Activated gamma-delta T cell (primary cell): Measurements from ENCODE around the gene TMCO4.

Source experiments
- DNase-seq: peaks from one replicate; lab custom pipeline; 2025; lab: John Stamatoyannopoulos, UW

TMCO4 gene

GRCh38 chr1:19715334-19716203, 84.1 kb downstream of the TMCO4 start:
- DNase-seq, result no peak

- no peak for DNase-seq
Observed at GRCh38 chr1:19712928-19713327, 86.8 kb downstream of the TMCO4 start.

DNA sequence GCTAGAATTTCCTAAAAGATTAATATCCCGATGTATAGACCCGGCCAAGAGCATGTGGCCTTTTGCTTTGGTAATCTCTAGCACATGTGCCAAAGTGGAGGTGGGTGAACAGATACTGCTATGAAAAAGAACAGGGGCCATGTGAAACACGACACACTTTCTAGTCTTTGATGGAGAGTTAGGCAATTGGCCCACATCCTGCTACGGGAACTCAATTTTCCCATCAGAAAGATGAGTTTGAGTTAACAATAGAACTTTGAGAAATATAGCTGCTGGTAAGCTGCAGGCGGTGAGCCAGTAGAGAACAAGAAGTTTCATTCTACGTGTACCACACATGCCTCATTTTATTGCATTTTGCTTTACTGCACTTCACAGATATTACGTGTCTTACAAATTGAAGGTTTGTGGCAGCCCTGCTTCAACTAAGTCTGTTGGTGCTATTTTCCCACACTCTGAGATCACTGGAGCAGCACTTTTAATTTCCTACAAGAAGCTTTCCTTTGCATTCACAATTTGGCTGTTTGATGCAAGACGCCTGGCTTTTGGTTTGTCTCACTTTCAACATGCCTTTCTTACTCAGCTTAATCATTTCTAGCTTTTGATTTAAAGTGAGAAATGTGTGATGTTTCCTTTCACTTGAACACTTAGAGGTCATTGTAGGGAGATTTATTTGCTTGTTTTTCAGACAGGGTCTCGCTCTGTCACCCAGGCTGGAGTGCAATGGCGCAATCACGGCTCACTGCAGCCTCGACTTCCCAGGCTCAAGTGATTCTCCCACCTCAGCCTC, 88.7 kb downstream of the TMCO4 start:
- no peak for DNase-seq

DNA sequence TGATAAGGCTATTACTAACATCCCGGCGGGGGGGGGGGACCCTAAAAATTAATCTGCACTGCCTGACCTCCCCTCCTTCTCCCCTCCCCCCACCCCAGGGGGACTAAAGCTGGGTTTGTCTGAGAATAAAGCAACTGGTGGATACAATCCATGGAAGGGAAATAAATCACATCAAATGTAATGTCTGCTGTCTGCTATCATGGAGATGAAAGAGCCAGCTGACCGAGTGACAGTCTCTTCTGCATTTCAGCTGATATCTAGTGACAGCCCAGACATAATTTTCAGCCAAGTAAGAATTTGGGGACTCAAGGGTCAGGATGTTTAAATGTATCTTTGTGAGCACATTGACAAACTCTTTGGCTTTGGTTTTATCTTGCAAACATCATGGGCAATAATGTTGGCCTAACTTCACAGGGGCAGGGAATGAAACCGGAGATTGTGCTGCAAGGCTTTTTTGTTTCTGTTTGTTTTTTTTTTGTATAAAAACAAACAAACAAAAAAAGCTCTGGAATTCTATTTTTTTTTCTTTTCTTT, 90.4 kb downstream of the TMCO4 start:
- no peak for DNase-seq

- no peak for DNase-seq
Observed at GRCh38 chr1:19708567-19709110, 91.1 kb downstream of the TMCO4 start.

- DNase-seq, result no peak
Observed at GRCh38 chr1:19706136-19706535, 93.6 kb downstream of the TMCO4 start.

DNA sequence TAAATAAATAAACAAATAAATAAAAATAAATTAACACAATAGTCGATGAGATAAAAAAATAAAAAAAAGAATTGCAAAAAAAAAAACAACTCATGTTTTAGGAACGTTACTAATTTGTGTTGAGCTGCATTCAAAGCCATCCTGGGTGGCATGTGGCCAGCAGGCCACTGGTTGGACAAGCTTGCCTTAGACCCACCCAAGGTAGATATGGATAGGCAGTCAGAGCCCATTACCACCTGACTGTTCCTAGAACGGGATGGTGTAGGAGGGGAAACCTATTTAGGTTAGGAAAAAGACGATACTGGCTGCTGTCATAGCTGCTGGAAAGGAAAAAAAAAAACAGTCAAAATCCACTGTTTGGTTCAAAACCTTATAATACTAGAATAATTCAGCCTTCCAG, 94.3 kb downstream of the TMCO4 start:
- no peak for DNase-seq

DNA sequence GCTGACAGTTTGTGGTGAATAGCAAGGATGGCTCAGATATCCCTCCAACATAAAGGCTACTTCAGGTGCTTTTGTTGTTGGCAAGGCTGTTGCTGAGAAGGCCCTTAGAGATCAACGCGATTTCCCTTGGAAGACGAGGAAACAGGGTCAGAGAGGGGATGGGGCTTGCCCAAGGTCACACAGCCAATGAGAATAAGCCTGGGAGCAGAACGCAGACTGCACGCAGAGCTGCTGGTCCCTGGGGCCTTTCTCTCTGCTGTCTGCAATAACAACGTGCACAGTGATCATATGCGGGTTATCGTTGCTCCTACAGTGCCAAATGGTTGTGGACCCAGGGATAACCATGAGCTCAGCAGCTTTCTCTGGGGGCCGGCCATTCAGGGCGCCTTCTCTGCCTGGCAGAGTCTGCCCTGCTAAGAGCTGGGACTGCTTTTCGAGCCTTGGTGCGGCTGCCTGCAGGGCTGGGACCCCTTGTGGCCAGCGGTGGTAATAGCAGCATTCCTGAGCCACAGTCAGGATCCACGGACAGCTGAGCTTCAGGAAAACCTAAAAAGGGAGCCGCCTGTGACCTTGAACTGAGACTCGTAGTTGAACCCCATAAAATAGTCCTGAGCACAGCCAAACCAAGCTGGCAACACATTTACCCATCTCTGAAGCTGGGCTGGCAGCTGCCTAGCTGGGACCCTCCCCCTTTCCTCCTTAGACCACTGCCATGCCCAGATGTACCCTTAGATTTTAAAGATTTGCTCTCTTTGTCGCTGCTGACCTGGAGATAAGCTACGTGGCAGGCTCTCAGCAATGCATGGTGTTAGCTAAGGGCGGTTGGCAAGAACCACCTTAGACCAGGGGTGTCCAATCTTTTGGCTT, 95.2 kb downstream of the TMCO4 start:
- no peak for DNase-seq

DNA sequence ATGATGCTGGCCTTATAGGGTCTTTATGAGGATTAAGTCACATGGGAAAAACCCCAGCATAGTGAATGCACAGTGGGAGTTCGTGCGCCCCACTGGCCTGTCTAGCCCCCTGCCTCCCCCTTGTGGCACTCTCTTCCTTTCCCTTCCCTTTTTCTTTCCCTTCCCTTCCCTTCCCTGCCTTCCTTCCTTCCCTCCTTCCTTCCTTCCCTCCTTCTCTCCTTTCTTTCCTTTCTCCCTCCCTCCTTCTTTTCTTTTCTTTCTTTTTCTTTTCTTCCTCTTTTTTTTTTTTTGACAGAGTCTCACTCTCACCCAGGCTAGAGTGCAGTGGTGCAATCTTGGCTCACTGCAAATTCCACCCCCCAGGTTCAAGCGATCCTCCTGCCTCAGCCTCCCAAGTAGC, 96.4 kb downstream of the TMCO4 start:
- DNase-seq, result no peak

DNA sequence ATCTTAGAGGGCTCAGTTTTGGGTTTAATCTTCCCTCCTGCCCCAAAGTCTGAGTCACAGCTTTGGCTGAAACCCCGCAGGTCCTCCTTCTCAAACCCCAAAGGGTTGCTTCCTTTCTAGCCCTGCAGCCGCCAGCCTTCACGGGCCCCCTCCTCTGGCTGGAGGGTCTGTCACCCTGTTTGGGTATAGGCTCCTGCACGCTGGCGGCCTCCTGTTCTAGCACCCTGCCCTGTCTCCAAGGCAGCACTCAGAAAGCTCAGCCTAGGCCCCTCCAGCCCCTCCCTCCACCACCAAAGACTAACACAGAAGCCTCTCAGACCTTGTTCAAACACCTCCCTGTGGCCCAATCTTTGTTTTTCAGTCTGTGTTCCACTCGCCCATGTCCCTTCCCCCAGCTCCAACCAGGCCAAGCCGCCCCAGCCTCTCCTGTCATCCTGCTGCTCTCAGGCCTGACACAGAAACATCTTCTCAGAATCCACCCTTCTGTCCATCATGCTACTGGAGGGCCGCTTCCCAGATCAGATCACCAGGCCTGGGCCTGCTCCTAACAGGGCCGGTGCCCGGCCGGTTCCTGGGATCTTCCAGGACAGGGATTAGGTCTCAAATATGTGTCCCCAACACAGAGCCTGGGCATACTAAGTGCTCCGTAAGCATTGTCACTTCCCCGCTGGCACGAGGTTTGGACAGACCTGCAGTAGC, 99.5 kb downstream of the TMCO4 start:
- DNase-seq, result no peak

- no peak for DNase-seq
Observed at GRCh38 chr1:19698181-19698580, 101.5 kb downstream of the TMCO4 start.

- DNase-seq, result no peak
Observed at GRCh38 chr1:19696820-19697219, 102.9 kb downstream of the TMCO4 start.

GRCh38 chr1:19695772-19696171, 103.9 kb downstream of the TMCO4 start:
- DNase-seq, result no peak

- DNase-seq, result no peak
Observed at GRCh38 chr1:19694298-19694697, 105.4 kb downstream of the TMCO4 start.

DNA sequence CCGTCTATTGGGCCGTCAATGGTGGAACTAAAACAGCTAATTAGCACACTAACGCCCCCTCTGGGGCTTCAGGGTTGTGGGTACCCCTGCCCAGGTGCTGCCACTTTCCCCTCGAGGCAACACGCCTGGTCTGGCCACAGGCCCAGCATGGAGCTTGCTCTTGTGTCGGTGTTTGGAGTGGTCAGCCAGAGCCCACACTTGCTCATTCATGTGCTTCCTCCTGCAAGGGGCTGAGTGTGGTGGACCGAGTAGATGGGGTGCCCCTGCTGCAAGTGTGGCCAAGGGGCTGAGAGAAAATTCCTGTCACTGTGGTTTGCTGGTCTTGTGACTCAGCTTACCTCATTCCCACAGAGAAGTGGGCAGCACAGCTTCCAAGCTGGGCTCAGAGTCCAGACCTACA, 109.4 kb downstream of the TMCO4 start:
- DNase-seq, result no peak

DNA sequence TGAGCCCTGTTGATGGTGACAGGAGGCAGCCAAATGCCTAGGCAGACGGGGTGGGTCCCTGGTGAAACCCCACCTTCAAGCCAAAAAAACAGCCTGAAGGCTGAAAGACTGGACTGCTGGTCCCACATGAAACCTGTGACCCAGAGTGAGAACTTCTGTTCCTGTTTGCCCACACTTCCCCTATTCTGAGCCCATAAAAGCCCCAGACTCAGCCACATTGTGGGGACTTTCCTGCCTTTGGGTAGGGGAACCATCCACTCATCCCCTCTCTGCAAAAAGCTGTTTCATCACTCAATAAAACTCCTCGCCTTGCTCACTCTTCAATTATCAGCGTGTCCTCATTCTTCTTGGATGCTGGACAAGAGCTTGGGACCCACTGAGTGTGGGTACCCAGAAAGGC, 109.9 kb downstream of the TMCO4 start:
- no peak for DNase-seq

DNA sequence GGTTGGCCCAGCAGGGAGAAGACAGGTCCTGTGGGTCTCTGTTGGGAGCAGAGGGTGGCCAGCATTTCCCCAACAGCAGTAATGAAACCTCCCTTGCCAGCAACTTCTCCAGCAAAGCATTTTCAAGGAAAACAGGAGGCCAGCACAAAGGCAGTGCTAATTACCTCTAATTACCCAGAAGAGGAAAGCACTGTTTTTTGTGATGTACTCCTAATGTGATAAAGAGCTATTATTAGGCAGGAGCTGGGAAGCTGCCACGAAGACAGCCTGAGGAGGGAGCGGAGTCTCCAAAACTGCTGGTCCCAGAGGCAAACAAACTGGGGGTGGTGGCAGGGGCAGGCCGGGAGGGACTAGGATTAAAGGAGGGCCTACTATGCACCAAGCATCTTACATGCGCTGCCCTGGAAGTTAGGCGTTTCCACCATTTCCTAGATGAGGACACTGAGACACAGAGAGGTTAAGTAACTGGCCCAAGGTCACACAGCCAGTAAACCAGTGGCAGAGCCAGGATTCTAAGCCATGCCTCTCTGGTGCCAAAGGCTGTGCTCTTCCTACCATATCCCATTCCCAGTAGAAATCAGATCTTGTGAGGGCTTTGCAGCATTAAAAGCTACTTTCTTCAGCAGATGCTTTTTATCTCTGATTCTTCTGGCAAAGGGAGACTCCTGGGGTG, 110.5 kb downstream of the TMCO4 start:
- no peak for DNase-seq

GRCh38 chr1:19688041-19688842, 111.5 kb downstream of the TMCO4 start:
- peak; percentile 46 for DNase-seq

DNA sequence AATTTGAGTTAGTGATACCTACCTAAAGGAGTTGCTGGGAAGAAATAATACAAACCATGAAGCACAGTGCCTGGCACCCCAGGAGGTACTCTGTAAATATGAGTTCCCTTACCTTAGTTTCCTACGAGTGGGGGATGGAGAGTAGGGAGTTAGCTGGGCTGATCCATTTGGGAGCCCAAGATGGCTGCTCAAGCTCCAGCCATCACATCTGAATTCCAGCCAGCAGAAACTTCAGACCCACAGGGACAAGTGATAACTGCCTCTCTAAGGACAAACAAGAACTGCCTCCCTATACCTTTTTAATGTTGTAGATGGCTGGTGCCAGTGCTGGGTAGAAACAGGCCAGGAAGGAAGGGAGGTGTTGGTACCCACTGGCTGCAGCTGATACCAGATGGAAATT, 112.3 kb downstream of the TMCO4 start:
- DNase-seq, result no peak

DNA sequence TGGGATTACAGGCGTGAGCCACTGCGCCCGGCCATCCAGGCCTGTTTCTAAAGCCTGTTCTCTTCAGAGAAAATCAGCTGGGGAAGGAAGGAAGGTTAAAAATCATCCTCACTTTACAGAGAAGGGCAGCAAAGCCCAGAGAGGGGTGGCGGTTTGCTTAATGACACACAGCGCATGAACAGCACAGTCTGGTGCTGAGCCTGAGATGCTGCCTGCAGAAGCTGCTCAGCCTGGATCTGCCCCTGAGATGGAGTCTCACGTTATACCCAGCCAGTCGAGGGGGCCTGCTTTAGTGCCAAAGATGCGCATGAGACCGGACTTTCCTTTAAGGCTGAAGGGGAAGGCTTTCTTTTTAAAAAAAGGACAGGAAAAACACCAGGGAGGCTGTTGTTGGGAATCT, 113.7 kb downstream of the TMCO4 start:
- no peak for DNase-seq
